HUDEP-2 (cell line): Measurements from ENCODE around the gene PTPRF.

Source experiments
- DNase-seq, 76 experiments: peaks; one replicate each; lab custom pipeline; 2025; ENCODE audit not compliant: unreplicated experiment in 76 of 76; lab: John Stamatoyannopoulos, UW

The PTPRF gene

GRCh38 chr1:43650310-43651085 lies 119.8 kb downstream of the PTPRF start:
- peak; percentile 36 to 96 (median 90) for DNase-seq

- DNase-seq: peak in 1 of 76 experiments; percentile 3
These were observed 120.5 kb downstream of the PTPRF start for GRCh38 chr1:43651188-43651587.

GRCh38 chr1:43651902-43652301 lies 121.2 kb downstream of the PTPRF start:
- DNase-seq: peak in 1 of 76 experiments; percentile 3

- DNase-seq: peak in 60 of 76 experiments; percentile 3 to 66 (median 28)
These were observed 122.7 kb downstream of the PTPRF start for GRCh38 chr1:43653339-43653738.

GRCh38 chr1:43653893-43654292 lies 123.2 kb downstream of the PTPRF start:
- DNase-seq: peak in 3 of 76 experiments; percentile 5 to 22 (median 20)

GRCh38 chr1:43655953-43656352 lies 125.3 kb downstream of the PTPRF start:
- DNase-seq: no peak

- no peak for DNase-seq
These were observed 128.8 kb downstream of the PTPRF start for GRCh38 chr1:43659212-43660166.

- DNase-seq: no peak
These were observed 129.7 kb downstream of the PTPRF start for GRCh38 chr1:43660355-43660754.

- no peak for DNase-seq
These were observed 133.7 kb downstream of the PTPRF start for GRCh38 chr1:43664369-43664768.

- DNase-seq: no peak
These were observed 135.9 kb downstream of the PTPRF start for GRCh38 chr1:43666608-43667007.

GRCh38 chr1:43668956-43669355 lies 138.3 kb downstream of the PTPRF start:
- no peak for DNase-seq

GRCh38 chr1:43669878-43670277 lies 139.2 kb downstream of the PTPRF start:
- no peak for DNase-seq

- no peak for DNase-seq
These were observed 140.5 kb downstream of the PTPRF start for GRCh38 chr1:43671193-43671592.

GRCh38 chr1:43671626-43672330 lies 141.1 kb downstream of the PTPRF start:
- no peak for DNase-seq

GRCh38 chr1:43673261-43673660 lies 142.6 kb downstream of the PTPRF start:
- no peak for DNase-seq
